Stomach (tissue), 4 donors: ENCODE measurements around the gene ALPK1.

Experiments used
- POLR2A ChIP-seq, 4 donors: fragments of 450-650 bp; IDR thresholded peaks; one replicate each; pipeline ENCODE4 v1.6.1; 2016; ENCODE audit warnings: antibody characterized with exemption in 4 of 4, control low read depth in 2 of 4, mild to moderate bottlenecking in 1 of 4, moderate library complexity in 1 of 4
- POLR2AphosphoS5 ChIP-seq, 3 donors: sonication (generic); formaldehyde crosslinking; IDR thresholded peaks; one replicate each; pipeline ENCODE4 v1.6.1; 2016; ENCODE audit warnings: antibody characterized with exemption in 3 of 3
- TF ChIP-seq, protein P1 (sequence below), 7 experiments: fragments of 450-650 bp in 4 of 7; fragments of 200-600 bp in 3 of 7; sonication (generic) in 3 of 7; IDR thresholded peaks; one replicate each; pipeline ENCODE4 v1.5.1; 2016 to 2019; ENCODE audit warnings: antibody characterized with exemption in 7 of 7, control low read depth in 2 of 7, mild to moderate bottlenecking in 1 of 7

DNA sequence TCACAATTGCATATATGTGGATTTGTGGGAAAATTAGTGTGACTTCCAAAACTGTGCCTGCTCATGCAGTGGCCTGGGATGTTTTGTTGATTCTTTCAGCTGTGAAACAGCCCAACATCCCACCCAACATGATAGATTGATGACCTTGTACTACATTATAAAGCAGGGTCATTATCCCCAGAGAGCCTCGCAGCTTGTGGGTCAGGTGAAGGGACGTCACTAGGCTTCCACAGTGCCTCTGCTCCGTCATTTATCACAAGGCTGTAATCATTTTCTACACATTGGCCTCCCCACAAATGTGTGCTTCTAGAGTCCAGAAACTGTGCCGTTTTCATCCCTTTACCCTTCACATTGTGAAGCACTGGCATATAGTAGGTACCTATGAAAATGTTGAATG is 31.6 kb downstream of the ALPK1 start:
- TF ChIP-seq, protein P1, sequence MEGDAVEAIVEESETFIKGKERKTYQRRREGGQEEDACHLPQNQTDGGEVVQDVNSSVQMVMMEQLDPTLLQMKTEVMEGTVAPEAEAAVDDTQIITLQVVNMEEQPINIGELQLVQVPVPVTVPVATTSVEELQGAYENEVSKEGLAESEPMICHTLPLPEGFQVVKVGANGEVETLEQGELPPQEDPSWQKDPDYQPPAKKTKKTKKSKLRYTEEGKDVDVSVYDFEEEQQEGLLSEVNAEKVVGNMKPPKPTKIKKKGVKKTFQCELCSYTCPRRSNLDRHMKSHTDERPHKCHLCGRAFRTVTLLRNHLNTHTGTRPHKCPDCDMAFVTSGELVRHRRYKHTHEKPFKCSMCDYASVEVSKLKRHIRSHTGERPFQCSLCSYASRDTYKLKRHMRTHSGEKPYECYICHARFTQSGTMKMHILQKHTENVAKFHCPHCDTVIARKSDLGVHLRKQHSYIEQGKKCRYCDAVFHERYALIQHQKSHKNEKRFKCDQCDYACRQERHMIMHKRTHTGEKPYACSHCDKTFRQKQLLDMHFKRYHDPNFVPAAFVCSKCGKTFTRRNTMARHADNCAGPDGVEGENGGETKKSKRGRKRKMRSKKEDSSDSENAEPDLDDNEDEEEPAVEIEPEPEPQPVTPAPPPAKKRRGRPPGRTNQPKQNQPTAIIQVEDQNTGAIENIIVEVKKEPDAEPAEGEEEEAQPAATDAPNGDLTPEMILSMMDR (IDR thresholded peaks at IDR 0.05): no peak
- TF ChIP-seq POLR2AphosphoS5 (IDR thresholded peaks at IDR 0.05) (no peak), POLR2A (IDR thresholded peaks at IDR 0.05) (no peak)
